Activated CD8-positive, alpha-beta memory T cell treated with anti-CD3 and anti-CD28 coated beads for 24 hours (primary cell): Measurements from ENCODE around the gene SOS1.
A peak's percentile ranks its signal among the peaks of the same experiment; 100 is the strongest.

Source experiments
- DNase-seq: peaks from one replicate; pipeline ENCODE4 v3.0.0-alpha.2; 2020

Gene SOS1

DNA sequence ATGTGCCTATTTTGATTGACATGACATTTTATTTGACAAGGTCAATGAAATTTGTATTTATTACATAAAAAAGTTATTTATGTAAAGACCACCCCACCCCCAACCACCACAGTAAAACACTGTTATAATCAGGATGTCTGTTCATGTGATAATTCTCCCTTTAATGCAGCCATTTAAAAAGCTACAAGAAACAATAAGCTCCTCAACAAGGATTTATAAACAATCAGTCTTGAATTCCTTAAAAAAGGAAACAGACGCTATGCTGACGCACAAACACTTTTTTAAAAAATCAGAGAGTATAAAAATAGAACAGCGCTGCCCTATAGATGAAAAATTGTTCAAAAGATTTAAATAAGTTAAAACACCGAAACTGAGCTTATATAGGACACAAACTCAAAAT, 102.2 kb downstream of the SOS1 start:
- DNase-seq = no peak

- DNase-seq = no peak
Measured at GRCh38 chr2:39017334-39017733, 103.5 kb downstream of the SOS1 start.

DNA sequence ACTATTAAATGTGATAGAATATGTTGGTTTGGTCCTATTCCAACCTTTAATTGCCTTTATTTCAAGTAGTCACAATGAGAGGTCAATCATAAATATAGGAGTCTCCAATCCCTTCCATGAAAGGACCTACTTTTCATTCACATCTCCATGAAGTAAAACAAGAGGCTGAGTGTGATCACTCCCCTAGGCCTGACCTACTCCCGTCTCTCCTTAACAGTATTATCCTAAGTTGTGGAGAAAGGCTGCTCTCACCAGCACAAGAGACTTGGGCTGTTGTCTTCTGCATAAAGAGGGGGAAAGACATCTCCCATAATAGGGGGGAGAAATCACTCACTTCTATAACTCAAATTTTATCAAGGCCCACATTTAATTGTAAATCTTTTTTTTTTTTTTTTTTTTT, 105.4 kb downstream of the SOS1 start:
- DNase-seq = no peak

- no peak for DNase-seq
Measured at GRCh38 chr2:39013871-39014270, 107.0 kb downstream of the SOS1 start.

- no peak for DNase-seq
Measured at GRCh38 chr2:39008665-39009064, 112.2 kb downstream of the SOS1 start.

DNA sequence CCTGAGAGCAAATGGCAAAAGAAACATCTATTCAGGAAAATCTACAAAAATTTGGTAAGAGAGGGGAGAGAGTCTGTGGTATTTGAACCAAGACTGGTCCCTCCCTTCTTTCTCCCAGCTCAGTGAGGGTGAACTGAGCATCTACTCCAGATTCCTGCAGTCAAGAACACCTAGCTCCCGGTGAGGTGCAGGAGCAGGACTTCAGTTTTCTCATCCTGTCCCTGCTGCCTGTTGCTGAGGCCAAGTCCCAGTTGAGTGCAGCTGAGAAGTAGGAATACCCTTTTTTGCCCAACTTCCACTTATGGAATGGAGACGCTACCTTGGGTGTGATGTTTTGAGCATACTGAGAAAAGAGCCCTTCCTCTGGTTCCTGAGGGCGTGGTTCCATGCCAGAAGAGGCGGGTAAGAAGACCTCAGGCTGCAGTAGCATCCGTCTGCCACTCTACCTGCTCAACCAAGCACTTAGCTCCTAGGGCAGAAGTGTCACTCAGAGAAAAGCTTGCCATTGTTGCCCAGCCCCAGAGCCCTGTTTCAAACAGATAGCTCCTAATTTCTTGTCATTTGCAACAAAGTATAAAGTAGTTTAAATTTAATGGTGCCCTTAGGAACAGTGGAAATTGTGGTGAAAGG, 112.9 kb downstream of the SOS1 start:
- DNase-seq = no peak

GRCh38 chr2:39000552-39000951, 120.3 kb downstream of the SOS1 start:
- DNase-seq = no peak

DNA sequence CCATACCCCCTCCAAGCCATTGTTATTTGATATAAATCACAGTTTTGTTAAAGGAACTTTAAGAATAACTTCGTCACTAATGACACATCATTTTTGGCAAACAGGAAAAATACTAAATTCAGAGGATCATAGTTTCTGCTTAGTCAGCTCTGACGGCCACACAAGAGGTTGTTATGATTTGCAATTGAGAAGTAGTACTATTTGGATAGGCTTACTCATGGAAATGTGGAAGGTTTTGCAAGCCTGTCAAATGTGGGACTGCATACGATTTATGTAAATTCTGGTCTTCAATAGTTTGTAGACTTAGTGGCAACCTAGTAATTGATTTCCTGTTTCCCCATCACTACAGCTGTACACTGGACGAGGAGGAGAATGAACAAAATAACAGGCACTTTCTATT, 123.1 kb downstream of the SOS1 start:
- DNase-seq = no peak

- DNase-seq = no peak
Measured at GRCh38 chr2:38991899-38992298, 129.0 kb downstream of the SOS1 start.

DNA sequence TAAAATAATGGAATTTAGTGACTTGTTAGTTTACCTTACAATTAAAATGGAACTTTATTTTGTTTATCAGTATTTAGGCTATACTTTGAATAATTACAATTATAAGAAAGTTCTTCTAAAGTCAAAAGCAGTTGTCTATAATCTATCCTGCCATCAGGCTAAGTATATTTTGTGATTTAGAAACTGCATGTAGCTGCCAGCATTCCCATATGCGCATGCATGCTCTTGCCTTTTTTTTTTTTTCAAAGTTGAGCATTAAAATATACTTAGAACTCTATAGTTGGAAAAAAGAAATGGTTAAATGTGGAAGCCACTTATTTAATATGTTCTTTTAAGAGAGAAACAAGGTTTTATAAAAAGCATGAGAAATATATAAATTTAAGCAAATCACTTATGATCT, 132.1 kb downstream of the SOS1 start:
- DNase-seq = no peak

GRCh38 chr2:38982498-38982897, 138.4 kb downstream of the SOS1 start:
- DNase-seq = no peak

- DNase-seq = no peak
Measured at GRCh38 chr2:38981670-38982357, 139.0 kb downstream of the SOS1 start.

GRCh38 chr2:38981003-38981669, 139.7 kb downstream of the SOS1 start:
- no peak for DNase-seq

DNA sequence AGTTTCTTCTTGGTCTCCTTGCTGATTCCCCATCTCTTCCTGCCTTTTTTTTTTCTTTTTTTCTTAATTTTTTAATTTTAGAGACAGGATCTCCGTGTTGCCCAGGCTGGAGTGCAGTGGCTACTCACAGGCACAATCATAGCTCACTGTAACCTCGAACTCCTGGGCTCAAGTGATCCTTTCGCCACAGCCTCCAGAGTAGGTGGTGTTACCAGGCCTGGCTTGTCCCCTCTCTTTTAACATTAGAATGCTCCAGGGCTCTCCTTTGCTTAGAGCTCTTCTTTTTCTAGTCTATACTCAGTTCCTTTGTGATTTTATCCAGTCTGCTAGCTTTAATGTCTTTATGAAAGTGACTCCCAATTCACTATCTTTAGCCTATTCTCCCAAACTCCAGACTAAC, 141.9 kb downstream of the SOS1 start:
- DNase-seq = no peak

DNA sequence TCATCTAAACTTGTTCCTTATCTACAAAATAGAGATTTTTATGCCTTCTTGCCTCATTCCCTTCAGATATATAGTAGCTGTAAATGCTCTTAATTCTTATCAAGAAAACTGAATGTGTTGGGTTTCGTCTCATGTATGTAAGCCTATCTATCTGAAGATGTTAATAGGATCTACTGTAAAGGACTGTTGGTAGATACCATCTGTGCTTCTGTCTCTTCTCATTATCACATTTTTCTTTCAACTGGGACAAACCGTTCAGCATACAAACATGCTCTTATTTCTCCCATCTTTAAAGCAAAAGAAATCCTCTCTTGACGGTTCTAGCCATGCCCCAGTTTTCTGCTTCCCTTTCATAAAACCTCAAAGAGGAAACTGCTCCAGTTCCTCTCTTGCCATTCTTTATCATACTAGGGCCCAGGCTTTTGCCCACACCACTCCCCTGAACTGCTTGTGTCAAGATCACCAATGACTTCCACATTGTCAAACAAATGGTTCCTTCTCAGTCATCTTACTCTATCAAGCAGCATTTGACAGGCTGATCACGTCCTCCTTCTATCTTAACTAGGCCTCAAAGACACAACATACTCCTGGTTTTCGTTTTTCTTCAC, 142.5 kb downstream of the SOS1 start:
- no peak for DNase-seq

DNA sequence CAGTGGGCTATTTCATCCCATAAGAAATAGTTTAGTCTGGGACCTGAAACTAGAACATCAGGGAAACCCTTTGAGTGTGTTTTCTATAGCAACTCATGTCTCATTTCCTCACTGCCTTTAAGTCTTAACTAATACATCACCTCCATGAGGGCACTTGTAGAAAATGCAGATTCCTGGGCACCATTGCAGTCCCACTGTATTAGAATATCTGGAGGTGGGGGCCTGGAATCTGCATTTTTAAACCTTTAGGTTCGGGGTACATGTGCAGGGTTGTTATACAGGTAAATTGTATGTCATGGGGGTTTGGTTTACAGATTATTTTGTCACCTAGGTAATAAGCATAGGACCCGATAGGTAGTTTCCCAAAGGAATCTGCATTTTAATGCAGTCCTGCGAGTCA, 143.8 kb downstream of the SOS1 start:
- DNase-seq = no peak

GRCh38 chr2:38975042-38975441, 145.8 kb downstream of the SOS1 start:
- DNase-seq = no peak

- DNase-seq = no peak
Measured at GRCh38 chr2:38973266-38973665, 147.6 kb downstream of the SOS1 start.

DNA sequence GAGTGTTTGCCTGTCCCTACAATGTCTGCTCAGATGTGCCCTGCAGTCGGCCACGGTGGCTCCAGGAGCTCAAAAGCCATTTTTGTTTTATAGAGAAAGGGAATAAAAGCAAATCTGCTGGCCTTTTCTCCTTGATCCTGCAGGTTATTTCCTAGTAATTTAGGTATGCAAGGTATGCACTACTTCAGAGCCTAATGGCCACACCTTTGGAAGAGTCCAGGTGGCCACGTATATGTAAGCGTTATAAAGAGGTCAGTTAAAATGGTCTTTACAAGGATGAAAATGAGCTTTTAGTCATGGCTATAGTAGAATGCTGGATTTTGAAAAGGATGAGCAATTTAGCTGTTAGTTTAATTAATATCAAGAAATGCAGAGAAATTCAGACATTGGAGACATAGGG, 149.5 kb downstream of the SOS1 start:
- DNase-seq = no peak

DNA sequence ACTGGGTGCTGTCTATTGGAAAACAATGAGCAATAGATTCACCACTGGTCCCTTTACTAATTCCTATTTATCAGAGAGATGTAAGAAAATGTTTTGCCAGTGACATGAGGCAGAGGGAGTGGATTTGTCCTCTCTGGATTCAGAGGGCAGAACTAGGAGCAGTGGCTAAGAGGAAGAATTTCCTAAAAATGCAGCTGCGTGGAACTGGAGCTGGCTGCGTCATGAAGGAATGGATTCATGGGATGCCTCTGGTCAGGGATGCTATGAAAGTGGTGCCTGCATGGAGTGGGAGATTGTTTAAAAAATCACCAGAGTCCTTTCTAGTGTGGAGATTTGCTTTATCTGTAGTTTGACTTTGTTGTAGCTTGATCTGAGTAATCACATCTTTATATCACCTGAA, 152.8 kb downstream of the SOS1 start:
- DNase-seq = no peak

DNA sequence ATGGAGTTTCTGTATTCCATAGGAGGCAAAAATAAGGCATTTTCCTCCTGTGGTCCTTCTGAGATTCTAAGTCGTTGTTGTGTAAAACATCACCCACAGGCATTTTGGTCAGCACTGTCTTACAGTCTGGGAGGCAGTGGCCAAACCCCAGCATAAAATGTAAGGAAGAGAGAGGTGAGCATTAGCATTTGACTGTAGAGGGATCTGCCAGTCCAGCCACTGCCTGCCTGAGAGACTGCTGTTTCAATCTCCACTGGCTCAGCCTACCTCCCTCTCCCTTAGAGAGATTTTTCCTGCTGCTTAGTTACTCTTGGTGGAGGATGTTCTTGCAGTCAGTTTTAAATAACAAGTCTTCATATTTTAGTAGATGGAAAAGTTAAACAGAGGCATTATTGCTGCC, 154.2 kb downstream of the SOS1 start:
- no peak for DNase-seq

DNA sequence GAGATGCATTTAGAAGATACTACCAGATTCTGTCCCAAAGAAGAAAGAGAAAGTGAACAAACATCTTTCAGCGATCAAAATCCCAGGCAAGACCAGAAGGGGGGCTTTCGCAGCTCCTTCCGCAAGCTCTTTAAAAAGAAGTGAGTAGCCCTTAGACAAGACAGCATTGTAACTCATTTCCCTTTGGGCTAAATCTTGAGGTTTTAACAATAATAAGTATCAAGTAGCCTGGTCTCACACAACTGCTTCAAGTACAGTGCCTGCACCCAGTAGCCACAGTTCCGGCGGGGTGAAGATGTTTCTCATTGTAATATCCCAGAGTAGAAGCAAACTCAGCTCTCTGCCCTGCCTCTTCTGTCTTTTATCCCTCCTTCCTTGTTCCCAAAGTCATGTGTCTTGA, 154.8 kb downstream of the SOS1 start:
- DNase-seq = no peak

DNA sequence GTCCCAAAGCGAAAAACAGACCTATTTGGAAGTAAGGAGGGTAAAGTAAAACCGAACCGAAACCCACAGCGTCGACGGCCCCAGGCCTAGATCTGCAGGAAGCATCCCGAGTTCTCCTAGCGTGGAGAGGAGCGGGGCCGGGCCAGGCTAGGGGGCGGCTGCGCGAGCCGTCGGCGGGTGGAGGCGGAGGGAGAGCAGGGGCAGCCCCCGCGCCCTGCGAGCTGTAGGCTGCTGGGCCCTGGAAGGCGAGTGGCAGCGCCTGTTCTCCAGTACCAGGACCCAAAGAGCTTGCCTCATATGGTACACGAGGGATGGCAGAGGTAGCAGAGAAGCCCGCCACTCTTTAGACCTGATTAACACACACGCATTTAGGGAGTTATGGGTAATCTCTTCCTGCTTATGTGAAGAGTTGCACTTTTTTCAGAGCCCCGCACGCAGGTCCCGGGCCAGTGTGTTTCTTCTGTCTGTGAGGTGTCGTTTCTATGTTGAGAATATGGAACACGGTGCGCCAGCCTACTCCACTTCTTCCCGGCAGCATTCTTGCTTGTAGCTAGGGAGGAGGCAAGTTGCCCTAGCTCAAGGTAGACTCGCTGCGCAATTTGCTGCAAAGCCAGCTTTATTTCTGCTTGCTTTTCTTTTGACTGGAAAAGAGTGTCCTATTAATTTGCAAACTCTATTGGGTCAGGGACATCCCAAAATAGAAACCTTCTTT, 160.1 kb downstream of the SOS1 start:
- DNase-seq = peak; percentile 76
